Lower lobe of right lung (tissue), 2 donors: ENCODE results near the gene LRRC7. TPM values are rescaled to one million over a fixed set of nuclear protein-coding genes. Genes with fewer than 3 reads are reported as not detected.

Experiments
- ATAC-seq, 2 donors: fragments of 200-7000 bp; cut with Tn5 transposase; one replicate each; pipeline ENCODE4 v1.9.1; 2020 to 2022; ENCODE audit warnings: mild to moderate bottlenecking in 2 of 2, moderate library complexity in 2 of 2
- DNase-seq: peaks from one replicate; pipeline ENCODE4 v3.0.0-alpha.2; 2020
- H3K27ac ChIP-seq: fragments of 200-600 bp; one replicate; pipeline ENCODE4 v1.8.0; 2022
- H3K27me3 ChIP-seq: fragments of 200-600 bp; one replicate; pipeline ENCODE4 v1.8.0; 2022; ENCODE audit warnings: low read depth
- H3K36me3 ChIP-seq: fragments of 200-600 bp; one replicate; pipeline ENCODE4 v1.8.0; 2022; ENCODE audit warnings: mild to moderate bottlenecking
- H3K4me1 ChIP-seq: fragments of 200-600 bp; one replicate; pipeline ENCODE4 v1.8.0; 2022
- H3K4me3 ChIP-seq: fragments of 200-600 bp; one replicate; pipeline ENCODE4 v1.8.0; 2022; ENCODE audit warnings: mild to moderate bottlenecking
- H3K9me3 ChIP-seq: fragments of 200-600 bp; one replicate; pipeline ENCODE4 v1.8.0; 2022
- CTCF ChIP-seq: fragments of 200-600 bp; IDR thresholded peaks from one replicate; pipeline ENCODE4 v1.8.0; 2022; ENCODE audit warnings: antibody characterized with exemption, mild to moderate bottlenecking
- intact Hi-C: fragments of 100-400 bp; cut with DNase I; formaldehyde crosslinking; loops from one replicate; pipeline ENCODE4 v1.11.0; 2022
- total RNA-seq: library from RNA; stranded (reverse); fragmentation: NEBNext Ultra II Directional; extraction: Animal tissue kit (Norgen Biotek cat#: 25700); gene quantifications from one replicate; pipeline ENCODE4 v1.2.1, GENCODE V29; 2021
- donor health status: DM: no; HTN: yes; CAD: no; lungs with severe emphysema.

The LRRC7 gene
- total RNA-seq, 1 donor from 2014 or later, result not detected

GRCh38 chr1:70156529-70157120 is 588.9 kb downstream of the LRRC7 start:
- no peak overlapping the region for H3K4me3 ChIP-seq
- no peak for ATAC-seq

GRCh38 chr1:70164350-70164749 is 596.6 kb downstream of the LRRC7 start:
- ATAC-seq (no peak), DNase-seq (no peak)
- Histone ChIP-seq H3K9me3 (no peaks in the 10 kb centered on the region), H3K4me3 (no peak overlapping the region), H3K4me1 (no peaks in the 10 kb centered on the region), H3K36me3 (no peaks in the 10 kb centered on the region), H3K27me3 (no peaks in the 10 kb centered on the region), H3K27ac (no peak overlapping the region)
- no peak for TF ChIP-seq CTCF
- intact Hi-C loops, result no loop called here

More at GRCh38 chr1:70156529-70157120, 588.9 kb downstream of the LRRC7 start:
- Histone ChIP-seq H3K27me3 (no peaks in the 10 kb centered on the region), H3K36me3 (peaks cover 9% of the 10 kb centered on the region), H3K4me1 (no peaks in the 10 kb centered on the region), H3K9me3 (no peaks in the 10 kb centered on the region), H3K27ac (no peak overlapping the region)
- DNase-seq, result no peak
- no peak for TF ChIP-seq CTCF
- intact Hi-C loops, result no loop called here

- no peak for ATAC-seq
- Histone ChIP-seq H3K4me3 (no peak overlapping the region), H3K36me3 (peaks cover 10% of the 10 kb centered on the region), H3K27ac (no peak overlapping the region), H3K4me1 (no peaks in the 10 kb centered on the region), H3K27me3 (no peaks in the 10 kb centered on the region), H3K9me3 (no peaks in the 10 kb centered on the region)
- no peak for DNase-seq
- TF ChIP-seq CTCF, result no peak
- intact Hi-C loops, result no loop called here
These were observed 600.6 kb downstream of the LRRC7 start for GRCh38 chr1:70168283-70168682.

GRCh38 chr1:70169018-70169839 is 601.5 kb downstream of the LRRC7 start:
- intact Hi-C loops, result no loop called here
- Histone ChIP-seq H3K4me3 (no peak overlapping the region), H3K27ac (no peak overlapping the region), H3K9me3 (no peaks in the 10 kb centered on the region), H3K4me1 (no peaks in the 10 kb centered on the region), H3K27me3 (no peaks in the 10 kb centered on the region), H3K36me3 (peaks cover 14% of the 10 kb centered on the region)
- no peak for DNase-seq
- ATAC-seq, result no peak
- no peak for TF ChIP-seq CTCF

GRCh38 chr1:70171512-70171911 is 603.8 kb downstream of the LRRC7 start:
- ATAC-seq, result no peak
- H3K27me3 ChIP-seq, result no peaks in the 10 kb centered on the region

More at GRCh38 chr1:70171512-70171911, 603.8 kb downstream of the LRRC7 start:
- H3K9me3 ChIP-seq, result no peaks in the 10 kb centered on the region
- H3K36me3 ChIP-seq, result peaks cover 22% of the 10 kb centered on the region
- intact Hi-C loops, result no loop called here
- no peak overlapping the region for H3K27ac ChIP-seq
- H3K4me3 ChIP-seq, result no peak overlapping the region
- TF ChIP-seq CTCF, result no peak
- H3K4me1 ChIP-seq, result no peaks in the 10 kb centered on the region
- no peak for DNase-seq
